ENCODE measurements around the gene HERC6.

Gene HERC6

DNA sequence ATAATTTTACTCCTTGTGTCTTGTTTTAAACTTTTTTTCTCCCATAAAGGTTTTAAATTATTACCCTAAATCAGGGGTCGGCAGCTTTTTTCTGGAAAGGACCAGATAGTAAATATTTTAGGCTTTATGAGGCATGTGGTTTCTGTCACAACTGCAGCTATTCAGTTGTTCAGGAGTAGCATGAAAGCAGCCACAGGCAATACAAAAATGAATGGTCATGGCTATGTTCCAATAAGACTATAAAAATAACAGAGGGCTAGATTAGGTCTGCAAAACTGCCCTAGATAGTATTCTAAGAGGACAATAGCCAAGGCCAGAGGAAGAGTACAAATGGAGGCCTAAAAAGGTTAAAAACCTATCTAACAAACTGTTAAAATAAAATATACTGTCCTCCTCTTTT is 102.9 kb downstream of the HERC6 start:
- no peak for TF ChIP-seq CTCF (IDR thresholded peaks at IDR 0.05)

GRCh38 chr4:88489100-88489761 is 110.6 kb downstream of the HERC6 start:
- TF ChIP-seq CTCF (IDR thresholded peaks at IDR 0.05) = no peak

All from LNCAP (cell line).